Measurements from ENCODE around the gene PPIA. TPM values are rescaled to one million over a fixed set of nuclear protein-coding genes. Genes with fewer than 3 reads are reported as not detected.
A peak's percentile ranks its signal among the peaks of the same experiment; 100 is the strongest.
"Not testable (repeated sequence)": the region's sequence is repeated elsewhere in the genome, so short reads cannot be mapped to it uniquely, and the experiment has no call there.

PPIA gene
- total RNA-seq, 1 donor = 2,422 TPM

DNA sequence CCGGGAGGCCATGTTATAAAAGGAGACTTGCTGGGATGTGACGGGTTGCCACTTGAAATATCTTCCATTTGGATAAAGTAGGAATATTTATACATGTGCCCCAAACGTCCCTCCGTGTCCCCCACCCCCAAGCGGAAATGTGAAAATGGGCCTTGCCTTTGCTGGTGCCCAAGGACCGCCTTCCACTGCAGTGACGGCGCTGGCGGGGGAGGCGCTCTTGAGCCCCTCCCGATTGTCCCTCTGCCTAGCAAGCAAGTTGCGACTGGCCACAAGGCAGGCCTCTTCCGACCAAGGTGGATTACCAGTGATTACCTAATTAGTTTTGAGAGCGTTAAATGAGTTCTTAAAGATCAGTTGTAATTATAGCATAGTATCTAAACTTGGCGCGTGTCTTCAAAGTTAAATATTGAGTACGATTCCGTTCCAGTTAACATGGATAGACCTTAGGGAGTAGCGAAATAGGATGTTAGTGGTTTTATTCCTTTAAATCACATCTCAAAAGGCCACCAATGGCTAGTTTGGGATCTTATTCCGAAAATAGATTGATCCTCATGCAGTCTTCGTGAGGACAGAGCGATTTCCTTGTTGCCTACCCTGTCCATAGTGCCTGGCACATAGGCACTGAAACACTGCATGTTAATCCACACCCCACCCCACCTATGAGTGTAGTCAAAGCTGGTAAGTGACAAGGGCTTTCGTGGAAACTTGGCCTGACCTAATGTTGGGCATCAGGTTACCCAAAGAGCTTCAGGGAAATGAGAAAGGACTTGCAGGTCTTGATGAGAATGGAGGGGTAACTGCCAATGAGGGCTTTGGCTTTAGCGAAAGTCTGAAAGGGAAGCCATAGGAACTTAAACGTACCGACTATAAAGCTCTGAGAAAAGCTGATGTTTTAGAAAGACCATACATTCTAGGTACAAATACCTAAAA lies 1.1 kb downstream of the PPIA start:
- DNase-seq (ENCODE audit: low read depth) = peak; percentile 86
- TF ChIP-seq, protein P1, sequence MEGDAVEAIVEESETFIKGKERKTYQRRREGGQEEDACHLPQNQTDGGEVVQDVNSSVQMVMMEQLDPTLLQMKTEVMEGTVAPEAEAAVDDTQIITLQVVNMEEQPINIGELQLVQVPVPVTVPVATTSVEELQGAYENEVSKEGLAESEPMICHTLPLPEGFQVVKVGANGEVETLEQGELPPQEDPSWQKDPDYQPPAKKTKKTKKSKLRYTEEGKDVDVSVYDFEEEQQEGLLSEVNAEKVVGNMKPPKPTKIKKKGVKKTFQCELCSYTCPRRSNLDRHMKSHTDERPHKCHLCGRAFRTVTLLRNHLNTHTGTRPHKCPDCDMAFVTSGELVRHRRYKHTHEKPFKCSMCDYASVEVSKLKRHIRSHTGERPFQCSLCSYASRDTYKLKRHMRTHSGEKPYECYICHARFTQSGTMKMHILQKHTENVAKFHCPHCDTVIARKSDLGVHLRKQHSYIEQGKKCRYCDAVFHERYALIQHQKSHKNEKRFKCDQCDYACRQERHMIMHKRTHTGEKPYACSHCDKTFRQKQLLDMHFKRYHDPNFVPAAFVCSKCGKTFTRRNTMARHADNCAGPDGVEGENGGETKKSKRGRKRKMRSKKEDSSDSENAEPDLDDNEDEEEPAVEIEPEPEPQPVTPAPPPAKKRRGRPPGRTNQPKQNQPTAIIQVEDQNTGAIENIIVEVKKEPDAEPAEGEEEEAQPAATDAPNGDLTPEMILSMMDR (IDR thresholded peaks at IDR 0.05; ENCODE audit: insufficient read depth, low read depth, low read length) = peak; percentile 44
- peak overlapping the region; percentile 75 for H3K4me3 ChIP-seq (ENCODE audit: low read depth, low read length)

DNA sequence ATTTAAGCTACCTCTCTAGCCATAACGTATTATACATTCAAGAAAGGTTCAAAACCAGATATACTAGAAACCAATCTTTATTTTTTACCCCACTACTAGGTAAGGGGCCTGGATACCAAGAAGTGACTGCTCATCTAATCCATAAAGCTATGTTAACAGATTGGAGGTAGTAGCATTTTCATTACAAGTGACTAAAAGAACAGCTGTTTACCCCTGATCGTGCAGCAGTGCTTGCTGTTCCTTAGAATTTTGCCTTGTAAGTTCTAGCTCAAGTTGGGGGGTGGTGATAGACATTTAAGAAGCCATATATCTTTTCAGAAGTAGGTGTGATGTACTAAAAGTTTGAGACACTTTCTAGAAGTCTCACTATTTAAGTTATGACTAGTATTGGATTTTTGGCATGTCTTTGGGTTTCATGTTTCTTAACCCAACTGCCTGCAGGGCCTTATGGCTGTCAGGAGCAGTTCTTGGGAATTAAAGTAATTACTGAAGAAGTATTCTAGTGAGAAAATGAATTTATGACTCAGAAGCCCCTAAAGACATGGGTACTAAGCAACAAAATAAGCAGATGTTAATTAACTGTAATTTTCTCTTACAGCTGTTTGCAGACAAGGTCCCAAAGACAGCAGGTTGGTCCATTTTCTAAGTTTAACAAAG lies 2.3 kb downstream of the PPIA start:
- TF ChIP-seq, protein P1 (IDR thresholded peaks at IDR 0.05; ENCODE audit: insufficient read depth, low read depth, low read length) = no peak
- no peak for DNase-seq (ENCODE audit: low read depth)
- H3K4me3 ChIP-seq (ENCODE audit: low read depth, low read length) = peak overlapping the region; percentile 75

DNA sequence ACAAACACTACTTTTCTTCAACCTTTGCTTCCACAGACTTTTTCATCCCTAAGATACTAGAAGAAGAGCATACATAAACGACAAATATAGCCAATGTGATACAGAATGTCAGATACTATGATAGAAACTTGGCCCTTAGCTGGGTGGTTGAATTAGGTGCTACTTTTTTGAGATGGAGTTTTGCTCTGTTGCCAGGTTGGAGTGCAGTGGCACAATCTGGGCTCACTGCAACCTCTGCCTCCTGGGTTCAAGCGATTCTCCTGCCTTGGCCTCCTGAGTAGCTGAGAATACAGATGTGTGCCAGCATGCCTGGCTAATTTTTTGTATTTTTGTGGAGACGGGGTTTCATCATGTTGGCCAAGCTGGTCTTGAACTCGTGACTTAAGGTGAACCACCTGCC lies 3.5 kb downstream of the PPIA start:
- H3K4me3 ChIP-seq (ENCODE audit: low read depth, low read length) = no peak overlapping the region
- TF ChIP-seq, protein P1 (IDR thresholded peaks at IDR 0.05; ENCODE audit: insufficient read depth, low read depth, low read length) = no peak
- DNase-seq (ENCODE audit: low read depth) = no peak

DNA sequence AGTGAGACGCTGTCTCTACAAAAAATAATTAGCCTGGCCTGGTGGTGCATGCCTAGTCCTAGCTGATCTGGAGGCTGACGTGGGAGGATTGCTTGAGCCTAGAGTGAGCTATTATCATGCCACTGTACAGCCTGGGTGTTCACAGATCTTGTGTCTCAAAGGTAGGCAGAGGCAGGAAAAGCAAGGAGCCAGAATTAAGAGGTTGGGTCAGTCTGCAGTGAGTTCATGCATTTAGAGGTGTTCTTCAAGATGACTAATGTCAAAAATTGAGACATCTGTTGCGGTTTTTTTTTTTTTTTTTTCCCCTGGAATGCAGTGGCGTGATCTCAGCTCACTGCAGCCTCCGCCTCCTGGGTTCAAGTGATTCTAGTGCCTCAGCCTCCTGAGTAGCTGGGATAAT lies 5.4 kb downstream of the PPIA start:
- no peak overlapping the region for H3K4me3 ChIP-seq (ENCODE audit: low read depth, low read length)
- DNase-seq (ENCODE audit: low read depth) = no peak

DNA sequence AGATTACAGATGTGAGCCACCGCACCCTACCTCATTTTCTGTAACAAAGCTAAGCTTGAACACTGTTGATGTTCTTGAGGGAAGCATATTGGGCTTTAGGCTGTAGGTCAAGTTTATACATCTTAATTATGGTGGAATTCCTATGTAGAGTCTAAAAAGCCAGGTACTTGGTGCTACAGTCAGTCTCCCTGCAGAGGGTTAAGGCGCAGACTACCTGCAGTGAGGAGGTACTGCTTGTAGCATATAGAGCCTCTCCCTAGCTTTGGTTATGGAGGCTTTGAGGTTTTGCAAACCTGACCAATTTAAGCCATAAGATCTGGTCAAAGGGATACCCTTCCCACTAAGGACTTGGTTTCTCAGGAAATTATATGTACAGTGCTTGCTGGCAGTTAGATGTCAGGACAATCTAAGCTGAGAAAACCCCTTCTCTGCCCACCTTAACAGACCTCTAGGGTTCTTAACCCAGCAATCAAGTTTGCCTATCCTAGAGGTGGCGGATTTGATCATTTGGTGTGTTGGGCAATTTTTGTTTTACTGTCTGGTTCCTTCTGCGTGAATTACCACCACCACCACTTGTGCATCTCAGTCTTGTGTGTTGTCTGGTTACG lies 6.0 kb downstream of the PPIA start:
- no peak overlapping the region for H3K4me3 ChIP-seq (ENCODE audit: low read depth, low read length)
- DNase-seq (ENCODE audit: low read depth) = no peak
- TF ChIP-seq, protein P1 (IDR thresholded peaks at IDR 0.05; ENCODE audit: insufficient read depth, low read depth, low read length) = no peak

More for the DNA sequence above, 5.4 kb downstream of the PPIA start:
- TF ChIP-seq, protein P1 (IDR thresholded peaks at IDR 0.05; ENCODE audit: insufficient read depth, low read depth, low read length) = no peak

DNA sequence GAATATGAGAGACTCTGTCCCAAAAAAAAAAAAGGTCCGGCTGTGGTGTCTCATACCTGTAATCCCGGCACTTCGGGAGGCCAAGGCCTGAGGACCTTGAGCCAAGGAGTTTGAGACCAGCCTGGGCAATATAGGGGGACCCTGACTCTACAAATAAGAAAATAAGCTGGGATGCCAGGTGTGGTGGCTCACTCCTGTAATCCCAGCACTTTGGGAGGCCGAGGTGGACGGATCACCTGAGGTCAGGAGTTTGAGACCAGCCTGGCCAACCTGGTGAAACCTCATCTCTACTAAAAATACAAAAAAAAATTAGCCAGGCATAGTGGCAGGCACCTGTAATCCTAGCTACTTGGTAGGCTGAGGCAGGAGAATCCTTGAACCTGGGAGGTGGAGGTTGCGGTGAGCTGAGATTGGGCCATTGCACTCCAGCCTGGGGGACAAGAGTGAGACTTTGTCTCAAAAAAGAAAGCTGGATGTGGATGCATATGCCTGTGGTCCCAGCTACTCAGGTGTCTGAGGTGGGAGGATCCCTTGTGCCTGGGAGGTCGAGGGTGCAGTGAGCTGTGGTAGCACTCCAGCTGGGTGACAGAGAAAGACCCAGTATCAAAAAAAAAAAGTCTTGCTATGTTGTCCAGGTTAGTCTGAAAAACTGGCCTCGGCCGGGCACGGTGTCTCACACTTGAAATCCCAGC lies 7.5 kb downstream of the PPIA start:
- not testable (repeated sequence) for H3K4me3 ChIP-seq (ENCODE audit: low read depth, low read length); DNase-seq (ENCODE audit: low read depth)
